HuH-7 (cell line): Measurements from ENCODE around the gene NUCB1.

ENCODE experiments used
- DNase-seq: peaks from one replicate; pipeline ENCODE4 v3.0.0; 2011; ENCODE audit warnings: low spot score

NUCB1 gene

GRCh38 chr19:48934837-48935236 lies 34.7 kb downstream of the NUCB1 start:
- DNase-seq: no peak

GRCh38 chr19:48935864-48936263 lies 35.8 kb downstream of the NUCB1 start:
- DNase-seq: no peak

- DNase-seq: no peak
Observed at GRCh38 chr19:48938256-48938655, 38.1 kb downstream of the NUCB1 start.

DNA sequence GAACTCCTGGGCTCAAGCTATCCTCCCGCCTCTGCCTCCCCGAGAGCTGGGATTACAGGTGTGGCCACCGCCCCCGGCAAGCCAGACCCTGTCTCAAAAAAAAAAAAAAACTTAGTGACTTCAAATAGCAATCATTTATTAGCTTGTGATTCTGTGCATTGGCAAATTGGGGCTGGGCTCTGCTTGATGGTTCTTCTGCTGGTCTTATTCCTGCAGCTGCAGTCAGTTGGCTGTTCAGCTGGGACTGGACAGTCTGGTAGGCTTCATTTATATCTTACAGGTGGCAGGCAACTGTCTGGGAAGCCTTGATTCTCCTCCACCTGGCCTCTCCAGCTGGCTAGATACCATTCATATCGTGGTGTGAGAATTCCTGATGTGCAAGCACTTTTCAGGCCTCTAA lies 40.8 kb downstream of the NUCB1 start:
- DNase-seq: no peak

GRCh38 chr19:48943081-48943480 lies 43.0 kb downstream of the NUCB1 start:
- DNase-seq: no peak

GRCh38 chr19:48945415-48945814 lies 45.3 kb downstream of the NUCB1 start:
- DNase-seq: no peak

DNA sequence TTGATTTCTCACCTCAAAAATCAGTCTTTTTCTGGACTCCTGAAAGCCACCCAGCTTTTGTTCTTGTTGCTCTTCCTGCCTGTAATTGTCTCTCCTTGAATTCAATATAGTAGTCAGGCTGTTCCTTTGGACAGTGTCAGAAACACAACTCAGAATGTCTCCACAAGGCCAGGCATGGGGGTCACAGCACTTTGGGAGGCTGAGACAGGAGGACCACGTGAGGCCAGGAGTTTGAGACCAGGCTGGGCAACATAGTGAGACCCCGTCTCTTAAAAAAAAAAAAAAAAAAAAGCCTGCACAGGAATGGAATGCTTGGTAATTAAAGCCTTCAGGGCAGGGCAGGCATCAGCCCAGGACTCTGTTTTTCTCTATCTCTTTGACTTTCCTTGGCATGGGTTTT lies 45.7 kb downstream of the NUCB1 start:
- no peak for DNase-seq

- no peak for DNase-seq
Observed at GRCh38 chr19:48946463-48947257, 46.5 kb downstream of the NUCB1 start.

GRCh38 chr19:48947258-48947542 lies 47.1 kb downstream of the NUCB1 start:
- DNase-seq: no peak

- DNase-seq: no peak
Observed at GRCh38 chr19:48950159-48950558, 50.0 kb downstream of the NUCB1 start.

DNA sequence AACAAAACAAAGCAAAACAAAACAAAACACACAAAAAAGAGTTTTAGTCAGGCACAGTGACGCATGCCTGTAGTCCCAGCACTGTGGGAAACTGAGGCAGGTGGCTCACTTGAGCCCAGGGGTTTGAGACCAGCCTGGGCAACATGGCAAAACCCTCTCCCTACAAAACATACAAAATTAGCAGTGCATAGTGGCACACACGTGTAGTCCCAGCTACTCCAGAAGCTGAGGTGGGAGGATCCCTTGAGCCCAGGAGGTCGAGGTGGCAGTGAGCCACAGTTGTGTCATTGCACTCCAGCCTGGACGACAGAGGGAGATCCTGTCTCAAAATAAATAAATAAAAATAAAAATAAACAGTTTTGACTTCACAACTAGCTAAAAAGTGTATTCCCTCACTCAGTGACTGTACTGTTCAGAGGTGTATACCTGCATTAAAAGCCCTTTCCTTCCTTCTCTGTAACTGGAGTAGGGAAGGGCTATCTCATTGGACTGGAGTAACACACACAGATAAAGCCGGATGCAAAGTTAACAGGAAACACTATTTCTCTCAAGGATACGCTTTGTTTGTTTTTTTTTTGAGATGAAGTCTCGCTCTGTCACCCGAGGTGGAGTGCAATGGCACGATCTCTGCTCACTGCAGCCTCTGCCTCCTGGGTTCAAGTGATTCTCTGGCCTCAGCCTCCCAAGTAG lies 50.9 kb downstream of the NUCB1 start:
- DNase-seq: no peak

- DNase-seq: no peak
Observed at GRCh38 chr19:48953141-48953540, 53.0 kb downstream of the NUCB1 start.

DNA sequence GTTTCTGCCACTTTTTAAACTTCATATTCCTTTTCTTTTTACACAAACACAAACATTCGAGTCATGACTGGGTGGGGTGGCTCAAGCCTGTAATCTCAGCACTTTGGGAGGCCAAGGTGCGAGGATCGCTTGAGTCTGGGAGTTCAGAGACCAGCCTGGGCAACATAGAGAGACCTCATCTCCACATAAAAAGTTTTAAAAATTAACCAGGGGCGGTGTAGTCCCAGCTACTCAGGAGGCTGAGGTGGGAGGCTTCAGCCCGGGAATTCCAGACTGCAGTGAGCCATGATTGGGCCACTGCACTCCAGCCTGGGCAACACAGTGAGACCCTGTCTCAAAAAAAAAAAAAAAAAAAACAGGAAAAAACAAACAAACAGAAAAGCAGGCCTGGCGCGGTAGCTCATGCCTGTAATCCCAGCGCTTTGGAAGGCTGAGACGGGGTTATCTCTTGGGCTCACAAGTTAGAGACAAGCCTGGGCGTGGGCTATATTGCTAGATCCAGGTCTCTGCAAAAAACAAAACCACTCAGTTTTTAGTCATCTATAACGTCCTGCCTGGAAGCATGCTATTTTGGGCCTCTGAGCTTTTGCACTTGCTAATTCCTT lies 54.0 kb downstream of the NUCB1 start:
- no peak for DNase-seq

DNA sequence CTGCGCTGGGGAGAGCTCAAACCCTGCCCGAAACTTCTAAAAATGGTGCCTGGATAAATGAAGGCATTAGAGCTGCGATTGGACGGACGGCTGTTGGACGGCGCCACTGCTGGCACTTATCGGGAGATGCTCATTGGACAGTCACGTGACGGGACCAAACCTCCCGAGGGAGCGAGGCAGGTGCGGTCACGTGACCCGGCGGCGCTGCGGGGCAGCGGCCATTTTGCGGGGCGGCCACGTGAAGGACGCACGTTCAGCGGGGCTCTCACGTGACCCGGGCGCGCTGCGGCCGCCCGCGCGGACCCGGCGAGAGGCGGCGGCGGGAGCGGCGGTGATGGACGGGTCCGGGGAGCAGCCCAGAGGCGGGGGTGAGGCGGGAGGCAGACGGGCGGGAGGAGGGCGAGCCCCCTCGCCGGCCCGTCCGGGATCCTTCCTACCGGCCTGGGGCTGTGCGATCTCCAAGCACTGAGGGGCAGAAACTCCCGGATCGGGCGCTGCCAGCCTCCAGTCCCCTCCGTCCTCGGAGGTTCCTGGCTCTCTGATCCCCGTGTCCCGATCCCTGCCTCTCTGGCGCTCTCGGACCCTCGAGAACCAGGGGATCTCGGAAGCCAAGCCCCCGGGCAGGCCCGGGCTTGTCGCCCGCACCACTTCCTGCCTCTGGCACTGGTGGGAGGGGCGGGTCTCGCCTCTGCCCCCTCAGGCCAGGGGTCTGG lies 54.6 kb downstream of the NUCB1 start, which contains the start of gene BAX:
Gene BAX, plus strand, starts transcription at position 281 of the 713 bp plus-strand sequence. Its CDS starts 54 bp downstream, at position 335.
- peak; percentile 98 for DNase-seq

DNA sequence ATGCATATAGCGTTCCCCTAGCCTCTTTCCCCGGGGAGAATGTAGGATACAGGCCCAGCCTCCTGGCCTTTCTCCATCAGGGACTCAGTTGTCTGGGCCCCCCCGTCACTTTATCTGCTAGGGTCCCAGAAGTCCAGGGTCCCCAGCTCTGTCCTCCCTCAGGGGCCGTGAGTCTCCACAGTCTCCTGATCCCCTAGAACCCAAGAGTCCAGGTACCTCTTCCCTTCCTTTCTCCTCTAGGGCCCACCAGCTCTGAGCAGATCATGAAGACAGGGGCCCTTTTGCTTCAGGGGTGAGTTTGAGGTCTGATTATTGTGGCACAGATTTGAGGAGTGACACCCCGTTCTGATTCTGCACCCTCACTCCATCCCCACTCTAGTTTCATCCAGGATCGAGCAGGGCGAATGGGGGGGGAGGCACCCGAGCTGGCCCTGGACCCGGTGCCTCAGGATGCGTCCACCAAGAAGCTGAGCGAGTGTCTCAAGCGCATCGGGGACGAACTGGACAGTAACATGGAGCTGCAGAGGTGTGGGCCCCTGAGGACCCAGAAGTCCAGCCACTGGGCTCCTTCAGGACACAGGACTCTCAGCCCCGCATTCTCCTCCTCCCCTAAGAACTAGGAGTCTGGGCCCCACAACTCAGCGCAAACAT lies 55.3 kb downstream of the NUCB1 start:
- no peak for DNase-seq

DNA sequence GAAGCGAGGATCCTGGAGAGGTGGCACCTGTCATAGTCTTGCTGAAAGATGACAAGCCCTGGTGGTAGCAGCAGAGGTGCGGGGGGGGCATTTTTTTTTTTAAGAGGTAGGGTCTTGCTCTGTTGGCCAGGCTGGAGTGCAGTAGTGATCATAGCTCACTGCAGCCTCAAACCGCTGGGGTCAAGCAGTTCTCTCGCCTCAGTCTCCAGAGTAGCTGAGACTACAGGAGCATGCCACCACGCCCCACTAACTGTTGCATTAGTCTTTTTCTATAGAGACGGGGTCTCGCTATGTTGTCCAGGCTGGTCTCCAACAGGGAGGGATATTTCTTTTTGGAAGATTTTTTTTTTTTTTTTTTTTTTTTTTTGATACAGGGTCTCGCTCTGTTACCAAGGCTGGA lies 57.9 kb downstream of the NUCB1 start:
- DNase-seq: no peak

GRCh38 chr19:48959341-48960239 lies 59.5 kb downstream of the NUCB1 start:
- no peak for DNase-seq

GRCh38 chr19:48961051-48961649 lies 61.0 kb downstream of the NUCB1 start:
- no peak for DNase-seq

- DNase-seq: no peak
Observed at GRCh38 chr19:48961673-48962028, 61.5 kb downstream of the NUCB1 start.

GRCh38 chr19:48962029-48962848 lies 62.1 kb downstream of the NUCB1 start:
- DNase-seq: peak; percentile 72
